Ascending aorta (tissue), 2 donors: ENCODE results near the gene STX5. TPM values are rescaled to one million over a fixed set of nuclear protein-coding genes. Genes with fewer than 3 reads are reported as not detected.
"Not testable (repeated sequence)": the region's sequence is repeated elsewhere in the genome, so short reads cannot be mapped to it uniquely, and the experiment has no call there.

ENCODE experiments used
- DNase-seq, 2 donors: peaks; one replicate each; pipeline ENCODE4 v3.0.0-alpha.2; 2019; ENCODE audit warnings: low spot score in 2 of 2
- H3K27ac ChIP-seq, 2 donors: fragments of 200-600 bp; sonication (generic); one replicate each; pipeline ENCODE4 v1.5.1; 2016 to 2017; ENCODE audit warnings: mild to moderate bottlenecking in 1 of 2
- H3K27me3 ChIP-seq: fragments of 200-600 bp; sonication (generic); one replicate; pipeline ENCODE4 v1.5.1; 2017
- H3K36me3 ChIP-seq, 2 donors: fragments of 200-600 bp; sonication (generic); one replicate each; pipeline ENCODE4 v1.5.1; 2016
- H3K4me1 ChIP-seq, 2 donors: fragments of 200-600 bp; sonication (generic); one replicate each; pipeline ENCODE4 v1.5.1; 2016 to 2017; ENCODE audit warnings: mild to moderate bottlenecking in 1 of 2
- H3K4me3 ChIP-seq, 2 donors: fragments of 200-600 bp; sonication (generic); one replicate each; pipeline ENCODE4 v1.5.1; 2016 to 2017; ENCODE audit warnings: mild to moderate bottlenecking in 1 of 2
- H3K9me3 ChIP-seq, 2 donors: fragments of 200-600 bp; sonication (generic); one replicate each; pipeline ENCODE4 v1.5.1; 2016
- intact Hi-C: fragments of 100-400 bp; cut with DNase I; formaldehyde crosslinking; loops from one replicate; pipeline ENCODE4 v1.15.1; 2023
- total RNA-seq: library from RNA; depleted of rRNA; stranded (reverse); fragments of >200 nt; gene quantifications from one replicate; pipeline ENCODE4 v1.1.0, GENCODE V29; 2016
- TF ChIP-seq, protein P1 (sequence below), 3 experiments: fragments of 200-600 bp in 2 of 3; fragments of 450-650 bp in 1 of 3; sonication (generic) in 2 of 3; IDR thresholded peaks; one replicate each; pipeline ENCODE4 v1.5.1; 2016 to 2019; ENCODE audit warnings: antibody characterized with exemption in 3 of 3, mild to moderate bottlenecking in 1 of 3, moderate library complexity in 1 of 3

The STX5 gene
- total RNA-seq, 1 donor from 2014 or later: 40.3 TPM

DNA sequence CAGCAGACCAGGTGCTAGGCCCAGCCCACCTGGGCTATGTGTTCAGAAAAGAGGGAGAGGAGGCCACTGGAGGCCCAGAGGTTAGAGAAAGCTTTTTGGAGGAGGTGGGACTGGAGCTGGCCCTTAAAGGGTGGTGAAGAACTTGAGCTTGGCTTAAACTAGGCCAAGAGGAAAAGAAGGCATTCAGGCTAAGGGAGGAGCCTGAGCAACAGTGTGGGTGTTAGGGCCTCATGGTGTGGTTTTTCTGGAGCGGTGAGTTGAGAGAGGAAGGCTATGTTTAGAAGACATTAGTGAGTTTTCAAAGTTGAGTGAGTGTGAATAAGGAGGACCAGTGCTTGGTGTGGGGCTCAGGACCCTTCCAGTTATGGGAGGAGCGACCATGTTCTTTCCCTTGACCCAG is 54.5 kb downstream of the STX5 start:
- H3K27ac ChIP-seq: no peak overlapping the region
- intact Hi-C loops: no loop called here
- peaks cover 0 to under 1% of the 10 kb centered on the region in 2 donors for H3K4me1 ChIP-seq
- DNase-seq: no peak
- no peak overlapping the region for H3K4me3 ChIP-seq
- no peaks in the 10 kb centered on the region for H3K9me3 ChIP-seq
- TF ChIP-seq, protein P1, sequence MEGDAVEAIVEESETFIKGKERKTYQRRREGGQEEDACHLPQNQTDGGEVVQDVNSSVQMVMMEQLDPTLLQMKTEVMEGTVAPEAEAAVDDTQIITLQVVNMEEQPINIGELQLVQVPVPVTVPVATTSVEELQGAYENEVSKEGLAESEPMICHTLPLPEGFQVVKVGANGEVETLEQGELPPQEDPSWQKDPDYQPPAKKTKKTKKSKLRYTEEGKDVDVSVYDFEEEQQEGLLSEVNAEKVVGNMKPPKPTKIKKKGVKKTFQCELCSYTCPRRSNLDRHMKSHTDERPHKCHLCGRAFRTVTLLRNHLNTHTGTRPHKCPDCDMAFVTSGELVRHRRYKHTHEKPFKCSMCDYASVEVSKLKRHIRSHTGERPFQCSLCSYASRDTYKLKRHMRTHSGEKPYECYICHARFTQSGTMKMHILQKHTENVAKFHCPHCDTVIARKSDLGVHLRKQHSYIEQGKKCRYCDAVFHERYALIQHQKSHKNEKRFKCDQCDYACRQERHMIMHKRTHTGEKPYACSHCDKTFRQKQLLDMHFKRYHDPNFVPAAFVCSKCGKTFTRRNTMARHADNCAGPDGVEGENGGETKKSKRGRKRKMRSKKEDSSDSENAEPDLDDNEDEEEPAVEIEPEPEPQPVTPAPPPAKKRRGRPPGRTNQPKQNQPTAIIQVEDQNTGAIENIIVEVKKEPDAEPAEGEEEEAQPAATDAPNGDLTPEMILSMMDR (IDR thresholded peaks at IDR 0.05): no peak
- no peaks in the 10 kb centered on the region for H3K27me3 ChIP-seq
- H3K36me3 ChIP-seq: peaks cover 29 to 49% of the 10 kb centered on the region in 2 donors

DNA sequence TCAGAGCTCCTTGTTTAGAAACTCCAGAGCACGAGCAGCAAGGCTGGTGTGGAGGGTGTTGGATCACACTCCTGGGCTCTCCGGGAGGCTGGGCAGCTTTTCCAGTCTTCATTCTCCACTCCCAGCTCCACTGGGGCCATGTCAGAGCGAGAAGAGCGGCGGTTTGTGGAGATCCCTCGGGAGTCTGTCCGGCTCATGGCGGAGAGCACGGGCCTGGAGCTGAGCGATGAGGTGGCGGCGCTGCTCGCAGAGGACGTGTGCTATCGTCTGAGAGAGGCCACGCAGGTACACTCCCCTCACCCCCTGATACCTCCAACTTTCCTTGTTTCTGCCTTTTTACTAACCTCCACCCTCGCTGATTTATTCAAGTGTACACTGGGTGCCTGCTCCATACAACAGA is 56.2 kb downstream of the STX5 start:
- Histone ChIP-seq H3K4me3 (no peak overlapping the region), H3K4me1 (peaks cover 3 to 8% of the 10 kb centered on the region in 2 donors), H3K27me3 (no peaks in the 10 kb centered on the region), H3K27ac (no peak overlapping the region), H3K9me3 (no peaks in the 10 kb centered on the region), H3K36me3 (peaks cover 29 to 44% of the 10 kb centered on the region in 2 donors)
- no peak for DNase-seq
- TF ChIP-seq, protein P1 (IDR thresholded peaks at IDR 0.05): no peak
- intact Hi-C loops: no loop called here

DNA sequence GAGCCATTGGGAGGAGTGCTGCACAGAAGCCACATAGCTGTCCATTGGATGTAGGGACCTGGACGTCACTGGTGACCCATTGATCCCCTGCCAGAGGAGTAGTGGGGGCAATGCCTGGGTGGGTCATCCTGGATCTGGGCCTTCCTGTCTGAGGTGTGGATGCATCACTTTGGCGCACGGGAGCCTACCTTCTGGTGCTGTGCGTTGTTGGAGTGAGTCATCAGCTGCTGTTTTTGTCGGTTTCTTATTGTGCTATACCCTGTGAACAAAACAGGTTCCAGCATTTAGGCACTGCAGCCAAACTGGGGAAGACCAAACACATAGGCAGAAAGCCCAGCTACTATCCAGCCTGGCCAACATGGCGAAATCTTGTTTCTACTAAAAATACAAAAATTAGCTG is 57.4 kb downstream of the STX5 start:
- DNase-seq: no peak
- intact Hi-C loops: loop anchor here (5.0 kb wide), 2 partner anchors 88 to 182 kb away; partner anchors contain the start of gene TUT1
- Histone ChIP-seq H3K9me3 (no peaks in the 10 kb centered on the region), H3K36me3 (peaks cover 23 to 44% of the 10 kb centered on the region in 2 donors), H3K27ac (no peak overlapping the region), H3K4me3 (no peak overlapping the region), H3K4me1 (peaks cover 3 to 17% of the 10 kb centered on the region in 2 donors), H3K27me3 (no peaks in the 10 kb centered on the region)
- TF ChIP-seq, protein P1 (IDR thresholded peaks at IDR 0.05): no peak

DNA sequence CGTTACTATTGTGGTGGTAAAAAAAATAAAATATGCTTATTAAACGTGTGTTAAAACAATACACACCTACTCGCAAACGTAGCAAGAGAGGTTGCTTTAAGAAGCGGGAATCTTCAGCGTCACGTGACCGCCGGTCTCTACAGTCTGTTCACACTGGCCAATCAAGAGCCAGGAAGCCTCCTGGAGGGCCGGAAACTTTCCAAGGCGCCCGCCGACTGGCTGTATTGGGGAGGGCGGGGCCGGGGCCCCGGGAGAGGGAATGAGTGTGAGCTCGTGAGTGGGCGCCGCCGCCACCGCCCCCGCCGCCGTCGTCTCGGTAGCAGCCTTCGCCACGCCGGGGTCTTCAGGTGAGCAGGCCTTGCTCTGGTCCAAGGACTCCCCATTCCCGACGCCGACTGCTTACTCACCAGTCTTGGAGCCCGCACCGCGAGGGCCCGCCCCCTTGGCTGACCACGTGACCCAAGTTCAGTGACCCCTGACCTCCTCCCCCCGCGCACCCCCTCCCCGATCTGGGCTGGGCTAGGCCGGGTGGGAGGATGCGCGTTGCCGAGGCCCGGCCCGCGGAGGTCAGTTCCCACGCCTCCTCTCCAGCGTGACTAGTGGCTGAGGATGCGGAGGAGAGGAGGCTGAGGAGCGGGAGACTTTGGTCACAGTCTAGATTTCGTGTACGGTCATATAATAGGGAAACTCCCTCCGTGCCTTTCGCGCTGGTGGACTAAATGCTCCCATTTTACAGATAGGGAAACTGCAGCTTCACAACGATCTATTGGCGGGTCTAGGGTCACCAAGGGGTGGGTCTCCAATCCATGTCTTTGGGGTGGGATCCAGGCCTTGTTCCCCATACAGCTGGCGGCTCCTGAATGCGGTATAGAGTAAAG is 60.5 kb downstream of the STX5 start, which contains the start of gene TAF6L:
Gene TAF6L, plus strand, starts transcription at position 253 of the 878 bp plus-strand sequence. CDS start 4,388 bp downstream, outside the sequence.
- intact Hi-C loops: loop anchor here (1.0 to 5.0 kb wide), 6 partner anchors 10 to 179 kb away; partner anchors contain the start of genes POLR2G, TTC9C and TUT1
- H3K4me3 ChIP-seq: peak within 1 kb of the TSS; percentile 73 to 84
- no peaks in the 10 kb centered on the region for H3K27me3 ChIP-seq
- TF ChIP-seq, protein P1 (IDR thresholded peaks at IDR 0.05): no peak
- peak within 1 kb of the TSS; percentile 93 to 97 for H3K27ac ChIP-seq
- peaks cover 3 to 17% of the 10 kb centered on the region in 2 donors for H3K4me1 ChIP-seq
- peak; percentile 94 to 99 for DNase-seq
- H3K9me3 ChIP-seq: no peaks in the 10 kb centered on the region
- H3K36me3 ChIP-seq: peaks cover 12 to 29% of the 10 kb centered on the region in 2 donors

DNA sequence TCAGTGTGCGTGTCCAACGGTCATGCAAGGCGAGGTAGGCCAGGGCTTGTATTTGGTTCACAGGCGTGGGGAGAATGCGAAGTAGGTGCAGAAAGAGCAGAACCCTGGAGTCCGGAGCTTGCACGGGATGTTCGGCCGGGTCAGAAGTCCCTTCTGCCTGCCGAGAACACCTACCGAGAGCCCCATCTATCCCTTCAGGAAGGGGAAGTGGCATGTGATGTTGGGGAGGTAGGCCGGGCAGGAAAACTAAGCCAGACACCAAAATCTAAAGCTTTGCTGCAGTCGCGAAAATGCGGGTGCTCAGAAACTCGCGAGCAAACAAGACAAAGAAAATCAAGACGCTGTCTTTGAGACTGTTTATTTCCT is 61.1 kb downstream of the STX5 start:
- TF ChIP-seq, protein P1 (IDR thresholded peaks at IDR 0.05): no peak
- Histone ChIP-seq H3K9me3 (no peaks in the 10 kb centered on the region), H3K27ac (peak overlapping the region; percentile 93 to 97), H3K27me3 (no peaks in the 10 kb centered on the region), H3K4me1 (peaks cover 3 to 17% of the 10 kb centered on the region in 2 donors), H3K36me3 (peaks cover 14 to 28% of the 10 kb centered on the region in 2 donors), H3K4me3 (peak overlapping the region; percentile 73 to 84)
- DNase-seq: no peak
- intact Hi-C loops: loop anchor here (1.0 to 5.0 kb wide), 6 partner anchors 9 to 178 kb away; partner anchors contain the start of genes POLR2G, TTC9C and TUT1

DNA sequence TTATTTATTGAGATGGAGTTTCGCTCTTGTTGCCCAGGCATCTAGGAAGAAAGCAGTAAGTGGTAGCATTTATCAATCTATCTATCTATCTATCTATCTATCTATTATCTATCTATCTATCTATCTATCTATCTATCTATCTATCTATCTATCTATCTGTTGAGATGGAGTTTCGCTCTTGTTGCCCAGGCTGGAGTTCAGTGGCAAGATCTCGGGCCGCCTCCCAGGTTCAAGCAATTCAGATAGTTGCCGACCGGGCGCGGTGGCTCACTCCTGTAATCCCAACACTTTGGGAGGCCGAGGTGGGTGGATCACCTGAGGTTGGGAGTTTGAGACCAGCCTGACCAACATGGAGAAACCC is 71.0 kb downstream of the STX5 start:
- DNase-seq, H3K27me3 ChIP-seq, H3K9me3 ChIP-seq: not testable (repeated sequence)
- intact Hi-C loops: loop anchor here (1.0 to 2.0 kb wide), 2 partner anchors 10 to 54 kb away; partner anchors contain the start of genes BSCL2, GNG3 and TAF6L
- Histone ChIP-seq H3K4me1 (peaks cover 6 to 13% of the 10 kb centered on the region in 2 donors), H3K36me3 (peaks cover 5 to 14% of the 10 kb centered on the region in 2 donors), H3K4me3 (peak overlapping the region; percentile 90 to 93), H3K27ac (peak overlapping the region; percentile 80 to 83)
